22Rv1 (cell line): Measurements from ENCODE around the gene PIWIL1.

ENCODE experiments used
- CTCF ChIP-seq: fragments of 450-650 bp; IDR thresholded peaks from 2 replicates; pipeline ENCODE4 v1.5.1; 2017; ENCODE audit warnings: mild to moderate bottlenecking
- ZFX ChIP-seq: fragments of 450-650 bp; IDR thresholded peaks from 2 replicates; pipeline ENCODE4 v1.6.1; 2017; ENCODE audit warnings: antibody characterized with exemption, borderline replicate concordance

DNA sequence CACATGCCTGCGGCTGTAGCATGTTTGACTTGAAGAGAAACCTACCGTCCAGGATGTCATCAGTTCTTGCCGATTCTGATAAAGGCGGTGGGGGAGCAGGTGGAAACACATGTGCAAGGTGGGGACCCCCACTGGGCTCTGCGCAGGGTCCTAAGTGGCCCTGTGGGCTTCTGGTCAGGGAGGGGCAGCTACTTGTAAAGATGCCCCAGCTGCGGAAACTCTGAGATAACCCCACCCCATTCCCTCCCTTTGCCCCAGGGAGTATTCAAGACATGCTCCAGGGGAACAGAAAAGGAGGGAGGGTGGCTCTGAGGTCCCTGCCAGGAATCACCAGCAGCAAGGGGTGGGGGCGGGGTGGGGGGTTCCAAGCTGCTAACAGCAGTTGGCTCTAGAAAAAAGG is 67.6 kb downstream of the PIWIL1 start:
- TF ChIP-seq CTCF (no peak), ZFX (no peak)
